ENCODE data around the gene KRT74. TPM values are rescaled to one million over a fixed set of nuclear protein-coding genes. Genes with fewer than 3 reads are reported as not detected.

KRT74 gene
- total and polyA plus RNA-seq, 2 of the 13 experiments (the other 11 are each of a cell fraction or from before 2014, with no cell fraction given), result not detected

- ATAC-seq (no peak), DNase-seq (ENCODE audit: low spot score) (no peak), FAIRE-seq (no peak)
- peaks cover 2 to 70% of the 10 kb centered on the region in 2 experiments; a peak in 4 of 5 replicates for H3K27me3 ChIP-seq (ENCODE audit: control insufficient read depth in 1 of 2, insufficient read depth in 2 of 2, low read length in 2 of 2)
- H3K4me2 ChIP-seq (ENCODE audit: low read depth, low read length), result no peak overlapping the region
- H3K9ac ChIP-seq (ENCODE audit: insufficient read depth, low read depth, low read length), result no peak overlapping the region
- H3K9me3 ChIP-seq (ENCODE audit: low read length), result no peaks in the 10 kb centered on the region
- H3K4me3 ChIP-seq (replicated peaks in 1 of 3; ENCODE audit: insufficient read depth in 1 of 3, low read depth in 2 of 3, low read length in 3 of 3), result no peak overlapping the region
- intact Hi-C loops (cut with micrococcal nuclease; ENCODE audit: unreplicated experiment), result no loop called here
- no peaks in the 10 kb centered on the region for H4K20me1 ChIP-seq (ENCODE audit: insufficient read depth, low read length)
- H2AFZ ChIP-seq (ENCODE audit: low read length), result no peak overlapping the region
- CTCF ChIA-PET (ENCODE audit: low intra/inter-chr PET ratio, low total read pairs), result no interaction called here
- no peaks in the 10 kb centered on the region for H3K36me3 ChIP-seq (replicated peaks in 1 of 2; ENCODE audit: control insufficient read depth in 1 of 2, insufficient read depth in 2 of 2, low read length in 2 of 2)
- H3K27ac ChIP-seq (ENCODE audit: extremely low read length, insufficient read depth, low read length), result no peak overlapping the region
- POLR2A ChIA-PET, result no interaction called here
- BruUV-seq (replicated peaks), result no TSS peak
- H3K4me1 ChIP-seq (ENCODE audit: insufficient read depth, low read length), result no peaks in the 10 kb centered on the region
- no peaks in the 10 kb centered on the region for H3K79me2 ChIP-seq (ENCODE audit: insufficient read depth, low read length)
- WGBS (ENCODE audit: low lambda C conversion rate), result 28% methylated on average over 3 of the region's 3 CpGs
- in situ Hi-C loops (cut with HindIII; ENCODE audit: extremely low pct_ligation_motif_present, low pct_unique_long_range_greater_than_20kb), result no loop called here
- no peak for TF ChIP-seq PLRG1 (conservative IDR thresholded peaks at IDR 0.05)
- TF ChIP-seq, protein P1, sequence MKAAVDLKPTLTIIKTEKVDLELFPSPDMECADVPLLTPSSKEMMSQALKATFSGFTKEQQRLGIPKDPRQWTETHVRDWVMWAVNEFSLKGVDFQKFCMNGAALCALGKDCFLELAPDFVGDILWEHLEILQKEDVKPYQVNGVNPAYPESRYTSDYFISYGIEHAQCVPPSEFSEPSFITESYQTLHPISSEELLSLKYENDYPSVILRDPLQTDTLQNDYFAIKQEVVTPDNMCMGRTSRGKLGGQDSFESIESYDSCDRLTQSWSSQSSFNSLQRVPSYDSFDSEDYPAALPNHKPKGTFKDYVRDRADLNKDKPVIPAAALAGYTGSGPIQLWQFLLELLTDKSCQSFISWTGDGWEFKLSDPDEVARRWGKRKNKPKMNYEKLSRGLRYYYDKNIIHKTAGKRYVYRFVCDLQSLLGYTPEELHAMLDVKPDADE (CRISPR knock-in tag; IDR thresholded peaks at IDR 0.05), result no peak
- no peak for TF ChIP-seq ZNF737 (CRISPR knock-in tag; IDR thresholded peaks at IDR 0.05; ENCODE audit: borderline replicate concordance)
- no peak for TF ChIP-seq HMG20A (CRISPR knock-in tag; IDR thresholded peaks at IDR 0.05; ENCODE audit: borderline replicate concordance)
- TF ChIP-seq ETV5 (CRISPR knock-in tag; IDR thresholded peaks at IDR 0.05; ENCODE audit: borderline replicate concordance), result no peak
- TF ChIP-seq HES4 (CRISPR knock-in tag; IDR thresholded peaks at IDR 0.05; ENCODE audit: borderline replicate concordance), result no peak
- TF ChIP-seq NR3C1 (CRISPR knock-in tag; IDR thresholded peaks at IDR 0.05), result no peak
- TF ChIP-seq FIP1L1 (IDR thresholded peaks at IDR 0.05; ENCODE audit: borderline replicate concordance, insufficient read depth, low read depth, low read length), result no peak
- TF ChIP-seq, protein P2, sequence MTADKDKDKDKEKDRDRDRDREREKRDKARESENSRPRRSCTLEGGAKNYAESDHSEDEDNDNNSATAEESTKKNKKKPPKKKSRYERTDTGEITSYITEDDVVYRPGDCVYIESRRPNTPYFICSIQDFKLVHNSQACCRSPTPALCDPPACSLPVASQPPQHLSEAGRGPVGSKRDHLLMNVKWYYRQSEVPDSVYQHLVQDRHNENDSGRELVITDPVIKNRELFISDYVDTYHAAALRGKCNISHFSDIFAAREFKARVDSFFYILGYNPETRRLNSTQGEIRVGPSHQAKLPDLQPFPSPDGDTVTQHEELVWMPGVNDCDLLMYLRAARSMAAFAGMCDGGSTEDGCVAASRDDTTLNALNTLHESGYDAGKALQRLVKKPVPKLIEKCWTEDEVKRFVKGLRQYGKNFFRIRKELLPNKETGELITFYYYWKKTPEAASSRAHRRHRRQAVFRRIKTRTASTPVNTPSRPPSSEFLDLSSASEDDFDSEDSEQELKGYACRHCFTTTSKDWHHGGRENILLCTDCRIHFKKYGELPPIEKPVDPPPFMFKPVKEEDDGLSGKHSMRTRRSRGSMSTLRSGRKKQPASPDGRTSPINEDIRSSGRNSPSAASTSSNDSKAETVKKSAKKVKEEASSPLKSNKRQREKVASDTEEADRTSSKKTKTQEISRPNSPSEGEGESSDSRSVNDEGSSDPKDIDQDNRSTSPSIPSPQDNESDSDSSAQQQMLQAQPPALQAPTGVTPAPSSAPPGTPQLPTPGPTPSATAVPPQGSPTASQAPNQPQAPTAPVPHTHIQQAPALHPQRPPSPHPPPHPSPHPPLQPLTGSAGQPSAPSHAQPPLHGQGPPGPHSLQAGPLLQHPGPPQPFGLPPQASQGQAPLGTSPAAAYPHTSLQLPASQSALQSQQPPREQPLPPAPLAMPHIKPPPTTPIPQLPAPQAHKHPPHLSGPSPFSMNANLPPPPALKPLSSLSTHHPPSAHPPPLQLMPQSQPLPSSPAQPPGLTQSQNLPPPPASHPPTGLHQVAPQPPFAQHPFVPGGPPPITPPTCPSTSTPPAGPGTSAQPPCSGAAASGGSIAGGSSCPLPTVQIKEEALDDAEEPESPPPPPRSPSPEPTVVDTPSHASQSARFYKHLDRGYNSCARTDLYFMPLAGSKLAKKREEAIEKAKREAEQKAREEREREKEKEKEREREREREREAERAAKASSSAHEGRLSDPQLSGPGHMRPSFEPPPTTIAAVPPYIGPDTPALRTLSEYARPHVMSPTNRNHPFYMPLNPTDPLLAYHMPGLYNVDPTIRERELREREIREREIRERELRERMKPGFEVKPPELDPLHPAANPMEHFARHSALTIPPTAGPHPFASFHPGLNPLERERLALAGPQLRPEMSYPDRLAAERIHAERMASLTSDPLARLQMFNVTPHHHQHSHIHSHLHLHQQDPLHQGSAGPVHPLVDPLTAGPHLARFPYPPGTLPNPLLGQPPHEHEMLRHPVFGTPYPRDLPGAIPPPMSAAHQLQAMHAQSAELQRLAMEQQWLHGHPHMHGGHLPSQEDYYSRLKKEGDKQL (CRISPR knock-in tag; IDR thresholded peaks at IDR 0.05; ENCODE audit: low read depth), result no peak
- TF ChIP-seq ZNF563 (CRISPR knock-in tag; IDR thresholded peaks at IDR 0.05), result no peak
- TF ChIP-seq NPAS2 (CRISPR knock-in tag; IDR thresholded peaks at IDR 0.05; ENCODE audit: borderline replicate concordance), result no peak
- TF ChIP-seq HNF1A (IDR thresholded peaks at IDR 0.05; ENCODE audit: low read depth), result no peak
- no peak for TF ChIP-seq HNF1A (CRISPR knock-in tag; IDR thresholded peaks at IDR 0.05; ENCODE audit: borderline replicate concordance)
- TF ChIP-seq ZNF33A (CRISPR knock-in tag; IDR thresholded peaks at IDR 0.05; ENCODE audit: borderline replicate concordance), result no peak
Observed at GRCh38 chr12:52575948-52576347, 2.3 kb upstream of the KRT74 start.

All from HepG2 (cell line).